Heart left ventricle (tissue), 16 donors: ENCODE data around the gene HBEGF. TPM values are rescaled to one million over a fixed set of nuclear protein-coding genes. Genes with fewer than 3 reads are reported as not detected.

Experiments
- ATAC-seq, 4 donors: fragments of 200-7000 bp; cut with Tn5 transposase; one replicate each; pipeline ENCODE4 v1.9.1; 2020 to 2022; ENCODE audit warnings: moderate library complexity in 4 of 4, mild to moderate bottlenecking in 3 of 4, moderate number of reproducible peaks in 1 of 4
- DNase-seq, 5 donors: peaks; one replicate each; pipeline ENCODE4 v3.0.0-alpha.2; 2020
- H3K27ac ChIP-seq, 12 donors: fragments of 200-600 bp; sonication (generic) in 4 of 12; one replicate each; pipeline versions ENCODE4 v1.5.0 to v1.8.0; 2016 to 2022; ENCODE audit warnings: mild to moderate bottlenecking in 2 of 12
- H3K27me3 ChIP-seq, 9 donors: fragments of 200-600 bp; sonication (generic) in 2 of 9; one replicate each; pipeline versions ENCODE4 v1.5.1 to v1.8.0; 2016 to 2022; ENCODE audit warnings: mild to moderate bottlenecking in 3 of 9
- H3K36me3 ChIP-seq, 9 donors: fragments of 200-600 bp; sonication (generic) in 2 of 9; one replicate each; pipeline versions ENCODE4 v1.5.0 to v1.8.0; 2018 to 2022; ENCODE audit warnings: mild to moderate bottlenecking in 2 of 9
- H3K4me1 ChIP-seq, 12 donors: fragments of 200-600 bp; sonication (generic) in 4 of 12; one replicate each; pipeline versions ENCODE4 v1.5.0 to v1.8.0; 2016 to 2022; ENCODE audit warnings: mild to moderate bottlenecking in 3 of 12
- H3K4me3 ChIP-seq, 12 donors: fragments of 200-600 bp; sonication (generic) in 4 of 12; one replicate each; pipeline versions ENCODE4 v1.5.0 to v1.8.0; 2017 to 2022; ENCODE audit warnings: mild to moderate bottlenecking in 9 of 12, moderate library complexity in 4 of 12
- H3K9me3 ChIP-seq, 12 donors: fragments of 200-600 bp; sonication (generic) in 4 of 12; one replicate each; pipeline versions ENCODE4 v1.5.0 to v1.8.0; 2016 to 2022; ENCODE audit warnings: mild to moderate bottlenecking in 1 of 12
- POLR2A ChIP-seq, 2 donors: fragments of 450-650 bp; IDR thresholded peaks; one replicate each; pipeline ENCODE4 v1.6.1; 2017; ENCODE audit warnings: antibody characterized with exemption in 2 of 2, mild to moderate bottlenecking in 2 of 2, moderate library complexity in 2 of 2
- WGBS, 4 donors: extraction: QIAGEN DNeasy Blood & Tissue Kit in 2 of 4; methylation state at CpG; one replicate each; pipeline versions ENCODE4 v1.1.5 to v1.1.7; 2013 to 2018; 5-methylcytosine and 5-hydroxymethylcytosine counted together
- intact Hi-C, 10 donors: fragments of 100-400 bp; cut with DNase I; formaldehyde crosslinking; loops; one replicate each; pipeline versions ENCODE4 v1.11.1 to v1.14.2; 2022
- polyA plus RNA-seq, 2 donors: library from polyadenylated mRNA; stranded (reverse); fragments of 200-250 nt; gene quantifications; one replicate each; pipeline ENCODE4 v1.2.3, GENCODE V29; 2013
- total RNA-seq, 9 donors: library from RNA; depleted of rRNA in 2 of 9; stranded (reverse); fragments of >200 nt in 2 of 9; fragmentation: NEBNext Ultra II Directional in 3 of 9; extraction: Animal tissue kit (Norgen Biotek cat#: 25700) in 3 of 9; gene quantifications; one replicate each; pipeline versions ENCODE4 v1.1.0 to v1.2.4, GENCODE V29; 2016 to 2023
- TF ChIP-seq, protein P1 (sequence below), 12 donors: fragments of 200-600 bp; sonication (generic) in 4 of 12; IDR thresholded peaks; one replicate each; pipeline versions ENCODE4 v1.5.0 to v1.8.0; 2018 to 2022; ENCODE audit warnings: antibody characterized with exemption in 12 of 12, mild to moderate bottlenecking in 5 of 12
- donor health status: ischemic (EF 13 %, LVEDD 7.1; RV severe dilation, severe dysfunction).
- donor health status: healthy with polysubstance abuse.
- donor health status: DM: no; HTN: yes; CAD: no.
- donor health status: DM: no; HTN: no; CAD: no.
- donor health status: ischemic (EF 25% LVEDD 6.9; RV normal size, moderate dysfunction).
- donor health status: ischemic (EF 25% LVEDD 5.7; RV mildly dilated, moderate dysfunction).
- donor health status: healthy.
- donor health status: DM: yes; HTN: yes; CAD: no.
- donor health status: ischemic (EF 35%, LVEDD 5.7; RV mildly dilated, moderate dysfunction).
- donor health status: nonischemic (EF 11% LVEDD 7.7; RV severe dilation, severe dysfunction).
- donor health status: DM: yes; HTN: yes; CAD: no.
- donor health status: PGD.
- donor health status: ischemic (EF 29% LVEDD 5.4; RV normal size, mild dysfunction).
- donor health status: nonischemic (EF 23%, LVEDD 6.1; RV moderate dilation, normal function).

Gene HBEGF
- total and polyA plus RNA-seq, 11 donors, result 18.2 to 60.1 (median 34.9) TPM

DNA sequence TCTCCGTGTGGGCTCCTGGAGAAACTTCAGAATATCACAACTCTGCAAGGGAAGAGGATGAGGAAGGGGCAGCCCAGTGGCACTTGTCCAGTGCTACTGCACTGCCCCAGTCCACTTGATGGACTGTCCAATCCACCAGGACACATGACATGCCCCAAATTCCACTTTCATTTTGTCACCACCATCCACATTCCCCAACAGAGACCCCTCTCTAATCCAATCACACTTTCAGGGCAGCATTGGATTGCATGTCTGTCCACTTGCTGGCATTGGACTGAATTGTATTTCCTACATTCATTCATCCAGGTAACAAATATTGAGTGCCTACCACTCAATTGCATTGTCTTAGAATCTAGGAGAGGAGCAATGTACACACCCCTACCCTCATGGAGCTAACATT, 14.8 kb downstream of the HBEGF start:
- Histone ChIP-seq H3K27me3 (no peaks in the 10 kb centered on the region), H3K27ac (no peak overlapping the region), H3K36me3 (peaks cover 0 to 47% (median 36%) of the 10 kb centered on the region in 9 donors), H3K4me3 (no peak overlapping the region), H3K9me3 (no peaks in the 10 kb centered on the region), H3K4me1 (peaks cover 4 to 52% (median 25%) of the 10 kb centered on the region in 12 donors)
- WGBS, 4 donors, result 84 to 100% (median 89%) methylated on average over 1 of the region's 1 CpG
- TF ChIP-seq, protein P1, sequence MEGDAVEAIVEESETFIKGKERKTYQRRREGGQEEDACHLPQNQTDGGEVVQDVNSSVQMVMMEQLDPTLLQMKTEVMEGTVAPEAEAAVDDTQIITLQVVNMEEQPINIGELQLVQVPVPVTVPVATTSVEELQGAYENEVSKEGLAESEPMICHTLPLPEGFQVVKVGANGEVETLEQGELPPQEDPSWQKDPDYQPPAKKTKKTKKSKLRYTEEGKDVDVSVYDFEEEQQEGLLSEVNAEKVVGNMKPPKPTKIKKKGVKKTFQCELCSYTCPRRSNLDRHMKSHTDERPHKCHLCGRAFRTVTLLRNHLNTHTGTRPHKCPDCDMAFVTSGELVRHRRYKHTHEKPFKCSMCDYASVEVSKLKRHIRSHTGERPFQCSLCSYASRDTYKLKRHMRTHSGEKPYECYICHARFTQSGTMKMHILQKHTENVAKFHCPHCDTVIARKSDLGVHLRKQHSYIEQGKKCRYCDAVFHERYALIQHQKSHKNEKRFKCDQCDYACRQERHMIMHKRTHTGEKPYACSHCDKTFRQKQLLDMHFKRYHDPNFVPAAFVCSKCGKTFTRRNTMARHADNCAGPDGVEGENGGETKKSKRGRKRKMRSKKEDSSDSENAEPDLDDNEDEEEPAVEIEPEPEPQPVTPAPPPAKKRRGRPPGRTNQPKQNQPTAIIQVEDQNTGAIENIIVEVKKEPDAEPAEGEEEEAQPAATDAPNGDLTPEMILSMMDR (IDR thresholded peaks at IDR 0.05), result no peak
- no peak for TF ChIP-seq POLR2A (IDR thresholded peaks at IDR 0.05)
- DNase-seq (no peak), ATAC-seq (no peak)
- intact Hi-C loops, result no loop called here

DNA sequence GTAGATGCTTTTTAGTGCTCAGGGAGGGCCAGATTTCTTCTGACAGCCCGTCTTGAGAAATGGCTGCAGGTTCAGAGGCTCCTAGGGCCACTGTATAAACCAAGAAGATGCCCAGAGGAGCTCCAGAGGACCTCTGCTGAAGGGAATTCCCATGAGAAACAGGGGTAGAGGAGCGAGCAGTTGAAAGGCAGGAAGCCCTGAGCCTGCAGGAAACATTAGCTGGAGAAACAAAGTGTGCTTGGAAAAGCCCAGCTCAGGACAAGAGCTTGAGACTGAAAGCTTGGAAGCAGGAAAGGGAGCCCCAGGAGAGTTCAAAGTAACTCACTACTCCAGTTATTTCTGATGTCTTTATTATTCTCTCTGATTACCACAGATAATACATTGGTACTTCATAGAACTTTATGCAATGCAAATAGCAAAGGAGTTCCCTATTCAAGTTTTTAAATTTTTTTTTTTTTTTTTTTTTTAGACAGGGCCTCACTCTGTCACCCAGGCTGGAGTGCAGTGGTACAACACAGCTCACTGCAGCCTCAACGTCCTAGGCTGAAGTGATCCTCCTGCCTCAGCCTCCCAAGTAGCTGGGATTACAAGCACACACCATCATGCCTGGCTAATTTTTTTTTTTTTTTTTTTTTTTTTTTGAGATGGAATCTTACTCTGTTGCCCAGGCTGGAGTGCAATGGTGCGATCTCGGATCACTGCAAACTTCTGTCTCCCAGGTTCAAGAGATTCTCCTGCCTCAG, 16.5 kb downstream of the HBEGF start:
- Histone ChIP-seq H3K36me3 (peaks cover 0 to 34% (median 29%) of the 10 kb centered on the region in 9 donors), H3K27me3 (no peaks in the 10 kb centered on the region), H3K9me3 (no peaks in the 10 kb centered on the region), H3K27ac (peak overlapping the region in 11 of 12 donors; percentile 16 to 68 (median 39)), H3K4me1 (peaks cover 0 to 41% (median 18%) of the 10 kb centered on the region in 12 donors), H3K4me3 (no peak overlapping the region)
- ATAC-seq (peak; percentile 44 to 80 (median 58)), DNase-seq (peak in 2 of 5 donors; percentile 37 to 41)
- TF ChIP-seq POLR2A (IDR thresholded peaks at IDR 0.05), result no peak
- TF ChIP-seq, protein P1 (IDR thresholded peaks at IDR 0.05), result no peak
- WGBS, 4 donors, result 66 to 77% (median 69%) methylated on average over 5 of the region's 5 CpGs
- intact Hi-C loops, result loop anchor here in 1 of 10 donors (2.0 kb wide), 1 partner anchor 17 kb away; no protein-coding TSS in a partner anchor

DNA sequence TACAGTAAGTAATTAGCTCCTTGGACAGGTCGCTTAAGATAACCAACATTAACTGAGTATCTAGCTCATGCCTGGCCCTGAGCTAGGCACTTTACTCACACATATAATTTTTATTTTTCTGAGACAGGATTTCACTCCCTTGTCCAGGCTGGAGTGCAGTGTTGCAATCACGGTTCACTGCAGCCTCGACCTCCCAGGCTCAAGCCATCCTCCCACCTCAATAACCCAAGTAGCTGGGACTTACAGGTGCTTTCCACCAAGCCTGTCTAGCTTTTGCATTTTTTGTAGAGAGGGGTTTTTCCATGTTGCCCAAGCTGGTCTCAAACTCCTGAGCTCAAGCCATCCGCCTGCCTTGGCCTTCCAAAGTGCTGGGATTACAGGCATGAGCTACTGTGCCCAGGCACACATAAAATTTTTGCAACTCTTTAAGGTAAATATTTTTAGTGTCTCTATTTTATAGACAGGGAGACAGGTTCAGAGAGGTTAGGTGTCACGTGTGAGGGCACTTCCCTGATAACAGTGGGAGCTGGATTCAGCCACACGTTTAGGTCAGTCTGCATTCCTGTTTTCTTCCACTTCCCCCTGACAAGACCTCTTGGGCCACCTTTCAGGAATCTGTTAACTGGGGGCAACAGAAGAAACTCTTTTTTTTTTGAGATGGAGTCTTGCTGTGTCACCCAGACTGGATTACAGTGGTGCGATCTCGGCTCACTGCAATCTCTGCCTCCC, 18.2 kb downstream of the HBEGF start:
- H3K27me3 ChIP-seq, result no peaks in the 10 kb centered on the region
- H3K27ac ChIP-seq, result peak overlapping the region in 2 of 12 donors; percentile 3 to 28
- intact Hi-C loops, result loop anchor here in 1 of 10 donors (2.0 kb wide), 1 partner anchor 15 kb away; no protein-coding TSS in a partner anchor
- 78 to 83% (median 80%) methylated on average over 8 of the region's 8 CpGs for WGBS, 4 donors
- no peak for TF ChIP-seq POLR2A (IDR thresholded peaks at IDR 0.05)
- TF ChIP-seq, protein P1 (IDR thresholded peaks at IDR 0.05), result no peak
- no peak for DNase-seq
- no peak for ATAC-seq
- H3K4me1 ChIP-seq, result peaks cover 3 to 55% (median 33%) of the 10 kb centered on the region in 12 donors
- H3K36me3 ChIP-seq, result peaks cover 0 to 17% (median 12%) of the 10 kb centered on the region in 9 donors
- H3K9me3 ChIP-seq, result no peaks in the 10 kb centered on the region
- no peak overlapping the region for H3K4me3 ChIP-seq

DNA sequence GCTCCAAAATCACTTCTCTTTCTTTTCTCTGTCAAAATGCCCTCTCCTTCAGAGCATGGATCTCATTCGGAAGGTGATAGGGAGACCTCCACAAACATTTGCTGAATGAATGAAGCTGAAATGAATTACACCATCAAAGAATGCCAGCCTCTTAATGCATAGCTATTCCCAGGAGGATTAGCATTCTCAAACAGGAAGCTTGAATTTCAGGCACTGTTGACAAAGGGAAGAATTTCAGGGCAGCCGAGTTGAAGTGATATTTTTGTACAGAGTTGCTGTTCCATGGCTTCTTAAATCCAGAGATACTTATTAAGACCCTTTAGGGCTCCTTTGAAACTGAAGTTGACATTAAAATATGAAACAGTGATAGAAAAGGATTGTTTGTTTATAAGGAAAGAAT, 18.8 kb downstream of the HBEGF start:
- no peaks in the 10 kb centered on the region for H3K9me3 ChIP-seq
- no peak for TF ChIP-seq POLR2A (IDR thresholded peaks at IDR 0.05)
- TF ChIP-seq, protein P1 (IDR thresholded peaks at IDR 0.05), result no peak
- no peaks in the 10 kb centered on the region for H3K27me3 ChIP-seq
- H3K36me3 ChIP-seq, result peaks cover 0 to 11% (median 6%) of the 10 kb centered on the region in 9 donors
- peak overlapping the region in 2 of 12 donors; percentile 3 to 28 for H3K27ac ChIP-seq
- DNase-seq, result no peak
- peaks cover 9 to 58% (median 39%) of the 10 kb centered on the region in 12 donors for H3K4me1 ChIP-seq
- ATAC-seq, result no peak
- intact Hi-C loops, result no loop called here
- 42 to 48% (median 46%) methylated on average over 2 of the region's 2 CpGs for WGBS, 4 donors
- no peak overlapping the region for H3K4me3 ChIP-seq
